ENCODE data around the gene RPL31. TPM values are rescaled to one million over a fixed set of nuclear protein-coding genes. Genes with fewer than 3 reads are reported as not detected.

Gene RPL31
- total and polyA plus RNA-seq, 2 experiments from 2014 or later = 1,256 to 1,571 TPM

DNA sequence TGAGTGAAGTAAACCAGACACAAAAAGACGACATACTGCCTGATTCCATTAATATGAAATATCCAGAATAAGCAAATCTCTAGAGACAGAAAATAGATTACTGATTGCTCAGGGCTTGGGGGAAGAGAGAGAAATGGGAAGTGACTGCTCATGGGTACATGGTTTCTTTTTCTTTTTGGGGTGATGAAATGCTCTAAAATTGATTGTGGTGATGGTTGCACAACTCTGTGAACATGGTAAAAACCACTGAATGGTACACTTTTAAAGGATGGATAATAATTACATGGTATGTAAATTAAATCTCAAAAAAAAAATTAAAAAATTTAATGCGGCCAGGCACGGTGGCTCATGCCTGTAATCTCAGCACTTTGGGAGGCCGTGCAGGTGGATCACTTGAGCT, 39.3 kb downstream of the RPL31 start:
- WGBS (ENCODE audit: low lambda C conversion rate, missing lambda C conversion rate) = 89% methylated on average over 4 of the region's 4 CpGs
- H3K27ac ChIP-seq = no peak overlapping the region
- H3K36me3 ChIP-seq (replicated peaks; ENCODE audit: insufficient read depth, low read depth) = no peaks in the 10 kb centered on the region
- no peaks in the 10 kb centered on the region for H4K20me1 ChIP-seq (ENCODE audit: insufficient read depth, poor library complexity, severe bottlenecking)
- H3K9me2 ChIP-seq (replicated peaks; ENCODE audit: insufficient read depth) = no peaks in the 10 kb centered on the region
- H3K9me3 ChIP-seq (ENCODE audit: low read depth) = no peaks in the 10 kb centered on the region
- no peak overlapping the region for H3K4me2 ChIP-seq
- H2AFZ ChIP-seq = no peak overlapping the region
- H3K4me3 ChIP-seq = no peak overlapping the region
- H3K79me2 ChIP-seq = no peaks in the 10 kb centered on the region
- no peaks in the 10 kb centered on the region for H3K4me1 ChIP-seq (ENCODE audit: insufficient read depth)
- no peak for TF ChIP-seq EZH2phosphoT487 (IDR thresholded peaks at IDR 0.05; ENCODE audit: low read depth, severe bottlenecking, unreplicated experiment)
- TF ChIP-seq, protein P1, sequence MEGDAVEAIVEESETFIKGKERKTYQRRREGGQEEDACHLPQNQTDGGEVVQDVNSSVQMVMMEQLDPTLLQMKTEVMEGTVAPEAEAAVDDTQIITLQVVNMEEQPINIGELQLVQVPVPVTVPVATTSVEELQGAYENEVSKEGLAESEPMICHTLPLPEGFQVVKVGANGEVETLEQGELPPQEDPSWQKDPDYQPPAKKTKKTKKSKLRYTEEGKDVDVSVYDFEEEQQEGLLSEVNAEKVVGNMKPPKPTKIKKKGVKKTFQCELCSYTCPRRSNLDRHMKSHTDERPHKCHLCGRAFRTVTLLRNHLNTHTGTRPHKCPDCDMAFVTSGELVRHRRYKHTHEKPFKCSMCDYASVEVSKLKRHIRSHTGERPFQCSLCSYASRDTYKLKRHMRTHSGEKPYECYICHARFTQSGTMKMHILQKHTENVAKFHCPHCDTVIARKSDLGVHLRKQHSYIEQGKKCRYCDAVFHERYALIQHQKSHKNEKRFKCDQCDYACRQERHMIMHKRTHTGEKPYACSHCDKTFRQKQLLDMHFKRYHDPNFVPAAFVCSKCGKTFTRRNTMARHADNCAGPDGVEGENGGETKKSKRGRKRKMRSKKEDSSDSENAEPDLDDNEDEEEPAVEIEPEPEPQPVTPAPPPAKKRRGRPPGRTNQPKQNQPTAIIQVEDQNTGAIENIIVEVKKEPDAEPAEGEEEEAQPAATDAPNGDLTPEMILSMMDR (IDR thresholded peaks at IDR 0.05; ENCODE audit: poor library complexity) = no peak
- H3K27me3 ChIP-seq = no peaks in the 10 kb centered on the region
- no peak for DNase-seq (ENCODE audit: low spot score)

GRCh38 chr2:101045330-101045729, 43.2 kb downstream of the RPL31 start:
- H4K20me1 ChIP-seq (ENCODE audit: insufficient read depth, poor library complexity, severe bottlenecking) = no peaks in the 10 kb centered on the region
- DNase-seq (ENCODE audit: low spot score) = no peak
- no peaks in the 10 kb centered on the region for H3K9me3 ChIP-seq (ENCODE audit: low read depth)
- H3K4me3 ChIP-seq = no peak overlapping the region
- no peaks in the 10 kb centered on the region for H3K4me1 ChIP-seq (ENCODE audit: insufficient read depth)
- 99% methylated on average over 10 of the region's 10 CpGs for WGBS (ENCODE audit: low lambda C conversion rate, missing lambda C conversion rate)
- no peak overlapping the region for H3K27ac ChIP-seq
- no peaks in the 10 kb centered on the region for H3K36me3 ChIP-seq (replicated peaks; ENCODE audit: insufficient read depth, low read depth)
- no peaks in the 10 kb centered on the region for H3K27me3 ChIP-seq
- H3K9me2 ChIP-seq (replicated peaks; ENCODE audit: insufficient read depth) = no peaks in the 10 kb centered on the region
- TF ChIP-seq EZH2 (IDR thresholded peaks at IDR 0.05; ENCODE audit: borderline replicate concordance) = no peak
- no peak for TF ChIP-seq EZH2phosphoT487 (IDR thresholded peaks at IDR 0.05; ENCODE audit: low read depth, severe bottlenecking, unreplicated experiment)
- TF ChIP-seq, protein P1 (IDR thresholded peaks at IDR 0.05; ENCODE audit: poor library complexity) = no peak
- H3K4me2 ChIP-seq = no peak overlapping the region
- no peak overlapping the region for H2AFZ ChIP-seq
- no peaks in the 10 kb centered on the region for H3K79me2 ChIP-seq

- Histone ChIP-seq H3K4me1 (ENCODE audit: insufficient read depth) (no peaks in the 10 kb centered on the region), H3K27me3 (no peaks in the 10 kb centered on the region), H3K27ac (no peak overlapping the region), H3K9me2 (replicated peaks; ENCODE audit: insufficient read depth) (no peaks in the 10 kb centered on the region), H3K36me3 (replicated peaks; ENCODE audit: insufficient read depth, low read depth) (no peaks in the 10 kb centered on the region), H3K4me2 (no peak overlapping the region), H2AFZ (no peak overlapping the region), H3K79me2 (no peaks in the 10 kb centered on the region), H4K20me1 (ENCODE audit: insufficient read depth, poor library complexity, severe bottlenecking) (no peaks in the 10 kb centered on the region), H3K9me3 (ENCODE audit: low read depth) (no peaks in the 10 kb centered on the region), H3K4me3 (no peak overlapping the region)
- DNase-seq (ENCODE audit: low spot score) = no peak
- WGBS (ENCODE audit: low lambda C conversion rate, missing lambda C conversion rate) = 94% methylated on average over 11 of the region's 12 CpGs
- TF ChIP-seq, protein P1 (IDR thresholded peaks at IDR 0.05; ENCODE audit: poor library complexity) = no peak
- TF ChIP-seq EZH2 (IDR thresholded peaks at IDR 0.05; ENCODE audit: borderline replicate concordance) (no peak), EZH2phosphoT487 (IDR thresholded peaks at IDR 0.05; ENCODE audit: low read depth, severe bottlenecking, unreplicated experiment) (no peak)
Observed at GRCh38 chr2:101047075-101047766, 45.1 kb downstream of the RPL31 start.

Measured in hepatocyte (in vitro differentiated cells).